Non-pigmented ciliary epithelial cell (primary cell): Measurements from ENCODE around the gene TRABD2B.
"Not testable (repeated sequence)": the region's sequence is repeated elsewhere in the genome, so short reads cannot be mapped to it uniquely, and the experiment has no call there.

Source experiments
- DNase-seq: peaks from one replicate; pipeline ENCODE4 v3.0.0-alpha.2; 2010; ENCODE audit warnings: low read depth

The TRABD2B gene

DNA sequence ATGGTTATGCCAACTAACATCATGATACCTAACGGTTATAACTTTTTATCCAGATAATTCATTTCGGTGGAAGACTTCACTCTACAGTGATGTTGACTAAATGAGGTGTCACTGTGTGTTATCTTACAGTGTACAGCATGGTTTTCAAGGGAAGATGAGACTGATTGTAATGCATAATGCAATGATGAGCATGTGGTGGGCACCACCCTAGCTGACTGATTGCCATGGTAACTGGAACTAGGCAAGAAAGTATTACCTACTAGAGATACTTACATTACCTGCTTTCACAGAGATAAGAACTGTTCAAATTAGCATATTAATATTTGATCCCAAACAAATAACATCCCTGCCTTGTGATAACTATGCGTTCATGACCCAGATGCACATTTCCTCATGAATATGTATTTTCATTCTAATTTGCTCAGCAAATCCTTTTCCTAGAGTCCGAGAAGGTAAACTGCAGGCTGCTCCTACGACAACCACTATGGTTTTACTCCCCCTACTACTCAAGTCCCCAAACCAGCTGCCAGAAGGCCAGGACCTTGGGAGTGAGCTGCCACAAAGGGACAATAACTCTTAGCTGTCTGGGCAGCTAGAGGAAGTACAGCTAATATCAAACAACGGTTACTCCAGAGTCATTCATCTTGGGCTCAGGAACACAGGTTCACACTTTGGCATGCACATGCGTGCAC is 29.2 kb downstream of the TRABD2B start:
- DNase-seq: no peak

DNA sequence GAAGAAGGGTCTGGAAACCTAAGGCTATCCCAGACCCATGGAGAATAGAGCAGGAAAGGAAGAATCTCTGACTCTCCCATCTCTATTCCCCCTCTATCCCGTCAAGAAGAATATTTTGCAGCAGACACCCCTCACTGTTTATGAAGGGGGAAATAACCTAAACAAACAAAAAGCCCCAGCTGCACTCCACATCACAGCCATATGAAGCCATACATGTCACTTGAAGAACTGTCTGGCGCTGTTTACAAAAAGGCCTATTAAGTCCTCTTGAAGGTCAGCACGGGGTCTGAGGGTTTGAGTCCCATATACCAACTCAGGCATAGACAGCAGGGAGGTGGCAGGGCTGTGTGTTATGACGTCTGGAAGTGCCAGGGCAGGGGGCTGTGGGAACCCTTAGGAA is 31.4 kb downstream of the TRABD2B start:
- no peak for DNase-seq

DNA sequence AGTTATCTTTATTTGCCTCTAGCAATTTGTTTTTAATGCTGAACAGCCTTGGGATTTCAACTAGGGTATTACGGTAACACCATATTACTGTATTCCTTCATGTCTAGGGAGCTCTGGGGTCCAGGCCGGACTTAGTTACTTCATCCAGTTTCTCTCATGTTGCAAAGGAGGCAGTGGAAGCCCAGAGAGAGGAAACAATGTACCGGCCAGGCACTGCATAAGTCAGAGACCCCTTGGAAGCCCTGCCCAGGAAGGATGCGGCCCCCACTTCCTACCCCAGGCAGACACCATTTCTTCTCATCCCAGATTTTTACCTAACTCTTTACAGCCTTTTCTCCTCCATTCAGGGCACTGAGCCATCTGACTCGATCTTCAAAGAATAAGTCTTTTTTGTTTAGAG is 32.5 kb downstream of the TRABD2B start:
- no peak for DNase-seq

DNA sequence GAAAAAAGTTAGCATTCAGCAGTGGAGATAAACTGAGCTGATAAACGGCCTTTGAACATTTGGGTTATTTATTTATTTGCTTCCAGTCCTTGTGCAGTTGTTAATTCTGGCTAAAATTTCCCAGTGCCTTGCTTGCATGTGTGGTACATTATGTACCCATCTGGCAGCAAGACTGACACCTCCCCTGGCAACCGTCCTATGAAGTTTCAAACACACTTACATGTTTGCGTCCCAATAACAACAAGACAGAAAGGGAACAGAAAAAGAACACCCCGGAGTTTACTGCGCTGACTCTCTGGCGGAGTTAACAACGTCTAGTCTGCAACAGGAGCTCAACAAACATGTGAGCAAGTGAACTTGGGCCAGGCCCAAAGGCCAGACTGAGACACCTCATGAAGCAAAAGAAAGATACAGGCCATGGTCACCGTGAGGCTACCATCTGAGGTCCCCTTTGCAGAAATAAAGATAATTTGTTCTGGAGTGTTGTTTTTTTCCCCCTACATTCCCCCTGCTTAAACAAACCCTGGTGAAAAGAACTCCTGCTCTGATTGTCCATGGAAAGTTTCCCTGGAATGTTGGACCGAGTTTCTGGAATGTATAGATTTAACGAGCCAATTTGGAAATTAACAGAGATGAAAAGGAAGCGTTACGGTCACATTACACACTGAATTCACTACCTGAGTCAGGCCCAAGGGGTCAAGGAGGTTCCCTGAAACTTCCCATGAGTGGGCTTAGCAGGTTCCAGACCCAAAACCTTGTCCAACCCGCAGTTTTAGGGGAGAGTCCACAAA is 33.4 kb downstream of the TRABD2B start:
- no peak for DNase-seq

DNA sequence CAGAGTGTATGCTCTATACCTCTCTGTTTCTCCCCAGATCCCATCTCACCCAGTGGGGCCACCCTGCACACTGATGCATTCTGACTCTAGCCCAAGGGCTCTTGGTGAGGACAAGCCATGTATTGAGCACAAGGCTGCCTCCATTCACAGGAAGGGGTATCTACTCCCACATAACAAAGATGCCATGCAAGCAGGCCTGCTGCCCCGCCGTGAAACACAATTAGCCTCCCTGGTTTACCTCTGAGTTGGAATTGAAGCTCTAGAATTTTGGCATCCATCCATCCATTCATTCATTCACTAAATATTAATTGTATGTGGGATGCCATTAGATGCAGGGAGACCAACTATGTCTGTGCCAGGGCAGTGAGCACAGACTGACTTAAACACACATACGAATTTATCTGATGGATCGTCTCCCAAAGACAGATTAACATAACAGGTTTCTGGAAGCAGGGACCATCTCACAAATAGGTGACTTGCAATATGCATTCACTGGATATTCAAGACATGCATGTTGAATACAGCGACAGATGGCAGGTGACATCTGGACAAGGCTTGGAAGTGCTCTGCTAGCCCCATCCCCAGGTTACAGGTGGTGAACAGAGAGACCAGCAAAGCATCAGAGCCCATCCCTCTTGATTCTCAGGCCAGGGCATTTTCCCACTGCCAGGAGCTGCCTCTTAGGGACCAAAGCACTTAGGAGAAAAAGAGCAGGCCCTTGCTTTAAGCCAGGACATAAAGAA is 34.3 kb downstream of the TRABD2B start:
- DNase-seq: no peak

DNA sequence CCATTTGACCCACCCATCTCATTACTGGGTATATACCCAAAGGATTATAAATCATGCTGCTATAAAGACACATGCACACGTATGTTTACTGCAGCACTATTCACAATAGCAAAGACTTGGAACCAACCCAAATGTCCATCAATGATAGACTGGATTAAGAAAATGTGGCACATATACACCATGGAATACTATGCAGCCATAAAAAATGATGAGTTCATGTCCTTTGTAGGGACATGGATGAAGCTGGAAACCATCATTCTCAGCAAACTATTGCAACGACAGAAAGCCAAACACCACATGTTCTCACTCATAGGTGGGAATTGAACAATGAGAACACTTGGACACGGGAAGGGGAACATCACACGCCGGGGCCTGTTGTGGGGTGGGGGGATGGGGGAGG is 35.4 kb downstream of the TRABD2B start:
- not testable (repeated sequence) for DNase-seq

DNA sequence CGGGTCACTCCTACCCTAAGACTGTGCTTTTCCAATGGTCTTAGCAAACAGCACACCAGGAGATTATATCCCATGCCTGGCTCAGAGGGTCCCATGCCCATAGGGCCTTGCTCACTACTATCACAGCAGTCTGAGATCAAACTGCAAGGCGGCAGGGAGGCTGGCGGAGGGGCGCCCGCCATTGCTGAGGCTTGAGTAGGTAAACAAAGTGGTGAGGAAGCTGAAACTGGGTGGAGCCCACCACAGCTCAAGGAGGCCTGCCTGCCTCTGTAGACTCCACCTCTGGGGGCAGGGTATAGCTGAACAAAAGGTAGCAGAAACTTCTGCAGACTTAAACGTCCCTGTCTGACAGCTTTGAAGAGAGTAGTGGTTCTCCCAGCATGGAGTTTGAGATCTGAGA is 40.7 kb downstream of the TRABD2B start:
- not testable (repeated sequence) for DNase-seq

DNA sequence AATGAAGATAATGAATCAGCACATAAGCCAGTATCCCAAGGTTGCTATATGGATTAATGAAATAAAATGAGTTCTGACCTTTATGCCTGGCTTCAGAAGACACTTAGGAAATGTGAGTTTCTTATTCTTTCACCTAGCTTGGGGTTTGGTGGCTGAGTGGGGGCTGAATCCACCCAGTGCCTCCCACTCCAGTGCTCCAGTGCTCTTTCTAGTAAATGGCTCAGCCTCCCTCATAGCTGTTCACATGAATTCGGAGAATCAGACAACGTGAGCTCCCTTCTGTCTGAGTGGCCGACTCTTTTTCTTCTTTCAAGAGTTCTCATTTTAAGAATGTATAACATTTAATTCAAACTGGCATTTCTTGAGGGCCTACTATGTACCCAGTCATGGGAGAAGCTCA is 43.5 kb downstream of the TRABD2B start:
- DNase-seq: no peak

DNA sequence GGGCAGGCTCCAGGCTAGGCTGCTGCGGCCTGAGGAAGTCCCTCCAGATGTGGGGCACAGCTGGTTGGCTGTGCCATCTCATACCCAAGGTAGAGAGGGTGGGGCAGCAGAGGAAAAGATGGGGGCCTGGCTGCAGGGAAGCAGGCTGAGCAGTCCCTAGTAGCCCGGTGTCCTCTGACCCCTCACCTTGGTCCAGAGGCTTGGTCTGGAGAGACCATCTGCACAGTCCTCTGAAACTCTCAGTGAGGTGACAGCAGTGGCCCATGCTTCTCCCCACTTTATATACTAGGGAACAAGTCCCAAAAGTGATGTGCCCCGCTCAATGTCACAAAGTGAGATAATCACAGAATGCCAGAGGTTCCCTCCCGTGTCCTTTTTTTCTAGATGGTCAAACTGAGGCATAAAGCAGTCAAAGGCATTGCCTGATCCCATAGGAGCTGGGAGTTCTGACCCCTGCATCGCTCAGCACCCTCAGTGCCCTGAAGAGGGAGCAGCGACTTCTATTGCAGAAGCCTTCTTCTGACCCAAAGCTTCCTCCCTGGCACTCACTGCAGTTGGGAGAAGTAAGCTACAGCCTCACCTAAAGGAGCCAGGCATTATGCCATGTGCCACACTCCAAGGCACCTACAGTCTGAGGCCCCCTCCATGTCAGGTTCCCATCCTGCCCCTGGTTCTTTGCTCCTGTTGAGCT is 45.5 kb downstream of the TRABD2B start:
- DNase-seq: no peak

DNA sequence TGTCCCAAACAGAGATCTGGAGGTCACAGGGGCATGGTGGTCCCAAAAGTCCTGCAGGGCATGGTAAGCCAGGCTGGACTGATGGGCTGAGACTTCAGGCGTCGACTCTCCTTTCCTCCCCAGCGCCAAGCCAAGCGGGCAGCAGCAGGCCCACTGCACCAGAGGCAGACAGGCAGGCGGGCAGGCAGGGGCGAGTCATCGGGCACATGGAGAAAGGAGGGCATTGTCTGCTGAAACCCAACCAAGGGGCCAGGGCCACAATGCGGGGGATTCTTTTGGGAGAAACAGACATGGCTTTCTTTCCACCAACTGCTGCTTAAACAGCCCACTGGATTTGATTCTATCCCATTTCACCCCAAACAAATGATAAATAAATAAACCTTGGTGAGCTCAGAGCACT is 46.2 kb downstream of the TRABD2B start:
- DNase-seq: no peak

DNA sequence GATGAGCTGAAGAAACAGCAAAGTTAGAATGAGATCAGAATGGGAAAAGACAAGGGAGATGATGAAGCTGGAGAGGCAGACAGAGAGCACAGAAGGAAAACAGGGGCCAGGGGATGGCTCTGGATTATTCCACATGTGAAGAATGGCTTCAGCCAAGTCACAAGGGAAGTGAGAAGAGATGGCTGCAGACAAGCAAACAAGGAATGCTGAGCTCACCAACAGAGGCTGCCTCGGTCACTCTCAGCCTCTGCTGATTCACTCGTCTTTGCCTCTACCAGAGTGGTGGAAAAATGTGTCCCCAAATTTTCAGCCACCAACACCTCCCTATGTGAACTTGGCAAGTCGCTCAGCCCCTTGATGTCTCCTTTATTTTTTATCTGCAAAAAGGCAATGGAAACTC is 46.7 kb downstream of the TRABD2B start:
- no peak for DNase-seq

DNA sequence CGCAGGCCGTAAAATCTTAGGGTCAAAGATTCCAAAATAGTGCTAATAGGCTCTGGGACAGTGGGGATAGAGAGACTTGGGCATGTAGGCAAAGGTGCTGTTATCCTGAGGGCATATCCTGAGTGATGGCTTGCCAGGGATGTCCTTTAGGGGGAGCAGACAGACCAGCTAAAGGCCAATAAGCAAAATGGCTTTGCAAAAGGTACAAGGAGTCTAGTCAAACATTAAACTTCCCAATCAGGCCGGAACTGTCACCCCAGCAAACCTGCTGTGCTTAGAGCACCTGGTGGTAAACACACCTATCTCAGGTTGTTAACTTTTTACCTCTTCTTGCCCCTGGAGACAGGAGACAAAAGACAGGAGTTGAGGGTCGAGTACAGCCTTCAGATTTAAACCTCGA is 49.1 kb downstream of the TRABD2B start:
- DNase-seq: no peak

DNA sequence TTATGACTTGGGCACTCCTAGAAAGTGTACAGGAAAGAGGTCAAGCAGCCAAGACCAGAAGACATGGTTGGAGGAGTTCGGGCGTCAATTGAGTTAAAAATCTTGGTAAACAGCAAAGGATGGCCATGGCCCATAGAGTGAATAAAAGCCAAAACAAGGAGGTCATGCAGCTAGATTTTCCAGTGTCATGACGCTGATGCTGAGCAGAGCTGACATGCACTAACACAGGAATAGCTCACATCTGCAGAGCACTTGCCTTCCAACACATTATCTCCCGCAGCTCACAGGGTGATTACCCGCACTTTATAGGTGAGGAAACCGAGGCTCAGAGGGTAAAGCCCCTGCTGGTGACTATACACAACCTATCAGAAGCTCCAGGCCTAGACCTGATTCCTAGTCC is 49.7 kb downstream of the TRABD2B start:
- no peak for DNase-seq

DNA sequence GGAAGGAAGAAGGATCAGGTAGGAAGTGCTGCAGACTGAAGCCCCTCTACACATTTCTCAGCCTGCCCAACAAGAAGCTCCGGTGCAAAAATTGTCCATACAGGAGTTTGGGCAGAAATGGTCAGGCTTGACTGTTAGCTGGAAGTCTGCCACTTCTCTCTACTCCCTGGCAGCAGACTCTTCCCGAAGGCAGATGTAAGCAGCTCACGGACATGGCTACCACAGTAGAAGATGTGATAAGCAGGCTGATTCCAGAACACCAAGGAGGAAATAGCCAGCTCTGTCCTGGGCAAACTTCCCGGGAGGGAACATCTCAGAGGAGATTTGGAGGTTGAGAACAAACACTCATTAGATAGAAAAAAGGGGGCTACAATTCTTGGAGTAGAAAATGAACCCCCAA is 52.6 kb downstream of the TRABD2B start:
- no peak for DNase-seq

DNA sequence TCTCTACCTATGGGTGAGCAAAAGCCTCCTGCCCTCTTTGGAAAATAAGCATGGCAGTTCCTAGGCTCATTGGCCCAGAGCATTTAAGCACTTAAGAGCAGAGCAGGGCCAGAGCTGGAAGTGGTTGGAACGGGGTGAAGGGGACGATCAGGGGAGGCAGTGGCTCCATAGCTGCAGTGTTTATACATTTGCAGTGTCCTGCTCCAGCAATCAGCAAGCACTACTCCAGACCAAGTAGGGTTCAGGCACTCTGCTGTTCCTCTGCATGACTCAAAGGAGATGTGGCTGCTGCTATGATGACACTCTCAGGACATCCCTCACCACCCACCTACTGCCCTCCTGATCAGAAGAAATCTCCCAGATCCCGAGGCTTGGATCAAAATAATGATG is 55.0 kb downstream of the TRABD2B start:
- DNase-seq: no peak

DNA sequence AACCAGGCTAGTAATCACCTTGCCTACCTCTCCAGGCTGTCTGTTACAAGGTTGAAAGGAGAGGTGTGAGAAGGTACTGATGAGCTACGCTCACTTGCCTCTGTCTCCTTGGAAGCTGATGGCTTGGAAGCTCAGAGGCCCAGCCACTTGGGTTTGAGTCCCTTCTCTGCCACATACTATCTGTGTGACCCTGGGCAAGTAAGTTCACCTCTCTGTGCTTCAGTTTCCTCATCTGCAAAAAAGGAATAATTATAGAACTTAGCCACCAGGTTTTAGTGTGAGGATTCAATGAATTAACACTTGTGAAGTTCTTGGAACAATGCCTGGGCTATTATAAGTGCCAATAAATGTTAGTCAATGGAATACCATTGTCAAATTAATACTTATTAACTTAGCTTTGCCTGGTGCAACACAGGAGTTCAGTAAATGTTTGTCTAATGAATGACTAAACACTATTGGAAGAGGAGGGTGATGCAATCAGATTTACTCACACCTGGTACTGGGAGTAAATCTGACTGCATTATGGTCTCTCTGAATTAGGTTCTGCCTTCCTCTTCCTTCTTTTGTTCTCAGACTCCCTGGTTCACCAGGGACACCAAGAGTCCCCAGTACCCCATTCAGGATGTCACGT is 55.5 kb downstream of the TRABD2B start:
- DNase-seq: no peak

DNA sequence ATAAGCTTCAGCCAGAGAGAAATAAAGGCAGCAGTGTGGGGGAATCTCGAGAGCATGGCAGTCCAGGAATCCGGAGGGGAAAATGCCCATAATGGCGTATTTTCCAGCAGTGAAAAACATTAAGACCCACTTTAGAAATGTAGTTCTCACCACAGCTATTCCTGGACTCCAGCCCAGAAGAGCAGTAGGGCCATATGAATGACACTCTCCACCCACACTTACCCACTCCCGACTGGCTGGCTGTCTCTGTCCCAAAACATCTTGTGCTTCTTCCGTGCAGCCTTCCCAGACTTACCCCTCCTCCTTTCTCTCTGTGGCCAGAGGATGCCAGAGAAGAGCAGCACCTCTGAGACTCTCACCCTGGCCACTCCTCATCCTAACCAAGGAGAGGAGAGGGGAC is 56.4 kb downstream of the TRABD2B start:
- DNase-seq: peak; percentile 15

DNA sequence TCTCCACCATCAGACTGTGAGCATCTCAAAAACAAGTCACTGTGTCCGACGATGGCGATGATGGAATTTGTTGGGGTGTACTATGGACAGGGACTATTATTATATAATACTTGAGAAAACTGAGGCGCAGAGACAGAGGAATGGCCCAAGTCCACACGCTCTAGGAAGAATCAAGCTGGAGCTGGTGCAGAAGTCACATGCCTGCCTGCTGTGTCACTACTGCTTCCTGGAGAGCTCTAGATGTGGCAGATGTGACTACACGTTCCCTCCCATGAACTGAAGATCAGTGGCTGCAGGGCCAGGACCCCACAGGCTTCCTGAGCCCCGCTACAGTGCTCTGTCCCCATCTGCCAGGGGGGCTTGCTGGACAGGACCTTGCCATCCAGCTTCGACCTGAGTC is 56.9 kb downstream of the TRABD2B start:
- no peak for DNase-seq

DNA sequence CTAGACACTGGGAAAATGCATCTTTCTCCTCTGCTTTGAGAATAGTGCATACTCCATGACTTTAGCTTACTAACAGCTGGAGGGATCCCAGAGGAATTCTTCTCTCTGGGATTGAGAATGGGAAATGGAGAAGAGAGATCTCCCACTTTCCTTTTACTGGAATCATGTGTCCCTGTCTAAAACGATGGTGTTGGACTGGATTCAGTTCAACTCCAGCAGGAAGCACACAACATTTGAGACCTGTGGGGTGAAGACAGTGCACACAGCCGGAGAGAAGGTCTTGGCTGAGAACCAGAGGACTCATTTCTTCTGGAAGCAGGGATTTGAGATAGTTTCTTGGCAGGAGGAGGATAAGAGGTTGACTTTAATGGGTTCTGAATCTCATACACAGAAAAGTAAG is 58.7 kb downstream of the TRABD2B start:
- DNase-seq: no peak

DNA sequence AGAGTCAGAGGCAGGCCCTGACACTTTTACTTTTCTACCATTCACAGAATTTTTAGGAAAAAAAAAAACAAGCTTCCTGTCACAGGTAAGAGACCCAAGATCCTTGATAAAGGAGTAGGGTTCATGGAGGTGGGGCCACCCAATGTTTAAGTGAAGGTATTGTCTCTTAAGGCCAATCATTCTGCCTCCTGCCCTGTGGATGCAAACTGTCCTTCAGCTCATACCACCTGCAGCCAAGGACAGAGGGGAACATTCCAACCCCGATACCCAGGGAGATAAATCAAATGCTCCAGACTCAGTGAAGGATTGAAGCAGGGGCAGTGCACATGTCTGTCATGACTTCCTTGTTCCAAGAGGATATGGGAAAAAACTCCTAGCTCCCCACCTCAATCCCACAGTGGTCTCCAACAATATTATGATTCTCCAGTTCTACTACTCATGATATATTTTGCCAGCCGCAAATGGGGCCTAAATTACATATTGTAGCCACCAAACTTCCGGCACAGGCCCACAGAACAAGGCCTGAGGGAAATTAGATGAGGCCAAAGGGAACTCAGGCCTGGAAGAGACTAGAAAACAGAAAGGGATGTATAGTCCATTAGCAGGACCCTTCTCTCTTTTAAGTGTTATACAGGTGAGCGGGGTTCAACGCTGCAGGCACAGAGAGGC is 59.5 kb downstream of the TRABD2B start:
- no peak for DNase-seq

DNA sequence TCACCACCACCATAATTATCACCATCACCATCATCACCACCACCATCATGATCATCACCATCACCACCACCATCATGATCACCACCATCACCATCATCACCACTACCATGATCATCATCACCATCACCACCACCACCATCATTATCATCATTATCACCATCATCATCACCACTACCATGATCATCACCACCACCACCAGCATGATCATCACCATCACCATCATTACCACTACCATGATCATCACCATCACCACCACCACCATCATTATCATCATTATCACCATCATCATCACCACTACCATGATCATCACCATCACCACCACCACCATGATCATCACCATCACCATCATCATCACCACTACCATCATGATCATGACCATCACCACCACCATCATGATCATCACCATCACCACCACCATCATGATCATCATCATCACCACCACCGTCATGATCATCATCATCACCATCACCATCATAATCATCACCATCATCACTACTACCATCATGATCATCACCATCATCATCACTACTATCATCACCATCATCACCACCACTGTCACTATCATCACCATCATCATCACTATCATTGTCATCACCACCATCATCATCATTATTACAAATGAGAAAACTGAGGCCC is 60.2 kb downstream of the TRABD2B start:
- no peak for DNase-seq
